HG03520 (cell line): ENCODE results near the gene FAM20C.

Experiments used
- ATAC-seq: cut with Tn5 transposase; IDR thresholded peaks from one replicate; pipeline ENCODE4 v1.9.1; 2021; ENCODE audit warnings: mild to moderate bottlenecking, moderate library complexity; ENCODE audit not compliant: unreplicated experiment

FAM20C gene

DNA sequence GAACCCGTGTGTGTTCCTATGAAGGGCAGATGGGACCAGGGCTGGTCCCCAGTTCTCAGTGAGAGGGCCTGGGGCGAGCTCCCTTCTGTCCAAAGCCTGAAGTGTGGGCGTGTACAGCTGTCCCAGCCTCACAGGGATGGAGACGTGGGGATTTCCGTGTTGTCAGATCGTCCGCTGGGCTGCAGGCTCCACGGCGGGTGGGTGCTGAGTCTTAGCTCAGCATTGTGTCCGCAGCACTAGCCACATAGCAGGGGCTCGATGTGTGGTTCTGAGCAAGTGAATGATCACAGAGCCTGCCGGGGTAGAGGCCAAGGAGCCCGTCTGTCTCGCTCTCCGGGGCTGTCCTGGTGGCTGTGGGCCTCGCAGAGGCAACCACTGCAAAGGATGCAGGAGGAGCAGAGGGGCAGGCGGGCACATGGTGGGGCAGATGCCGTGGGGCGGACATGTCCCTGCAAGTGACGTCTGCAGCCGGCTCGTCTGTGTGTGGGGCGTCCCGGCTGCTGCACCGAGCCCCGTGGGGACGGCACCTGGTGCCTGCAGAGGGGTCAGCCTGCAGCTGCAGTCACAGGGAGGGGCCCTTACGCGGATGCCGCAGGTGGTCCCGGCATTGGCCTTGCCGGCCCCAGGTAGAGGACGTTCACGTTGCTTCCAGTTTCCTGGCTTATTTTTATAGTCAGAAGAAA lies 30.9 kb downstream of the FAM20C start:
- ATAC-seq, result no peak

DNA sequence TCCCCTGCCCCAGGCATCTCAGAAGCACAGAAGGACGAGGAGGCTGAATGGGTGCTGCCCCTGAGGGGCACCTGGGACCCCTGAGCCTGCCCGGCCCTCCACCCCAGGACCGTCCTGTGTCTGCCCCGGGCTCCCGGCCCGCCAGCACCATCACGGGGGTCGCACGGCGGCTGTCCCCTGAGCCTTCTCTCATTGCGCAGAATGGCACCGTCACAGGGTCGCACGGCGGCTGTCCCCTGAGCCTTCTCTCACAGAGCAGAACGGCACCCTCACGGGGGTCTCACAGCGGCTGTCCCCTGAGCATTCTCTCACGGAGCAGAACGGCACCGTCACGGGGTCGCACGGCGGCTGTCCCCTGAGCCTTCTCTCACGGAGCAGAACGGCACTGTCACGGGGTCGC lies 31.5 kb downstream of the FAM20C start:
- ATAC-seq, result no peak

DNA sequence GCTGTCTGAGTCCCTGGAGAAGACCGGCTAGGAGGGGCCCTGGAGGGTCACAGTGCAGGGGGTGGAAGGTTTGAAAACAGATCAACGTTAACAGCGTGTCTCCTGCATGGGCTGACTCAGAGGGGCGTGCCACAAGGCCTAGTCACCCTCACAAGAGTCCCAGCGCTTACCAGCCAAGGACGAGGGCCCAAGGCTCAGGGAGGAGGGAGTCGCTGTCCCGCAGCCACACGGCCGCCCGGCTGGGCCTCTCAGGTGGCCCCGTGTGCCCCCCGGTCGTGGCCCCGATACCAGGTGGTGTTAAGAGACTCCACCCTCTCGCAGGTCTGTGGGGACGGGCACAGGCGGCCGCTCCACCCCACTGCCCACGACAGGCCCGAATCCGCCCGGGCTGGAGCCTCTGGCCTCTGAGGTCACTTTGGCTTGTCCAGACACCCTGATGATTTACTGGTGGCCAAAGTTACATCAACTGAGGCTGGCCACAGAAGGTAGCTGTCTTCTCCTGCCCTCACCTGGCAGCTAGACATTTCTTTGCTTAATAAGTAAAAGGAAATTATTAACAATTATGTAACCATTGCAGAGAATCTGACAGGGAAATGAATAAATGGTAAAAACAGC lies 34.0 kb downstream of the FAM20C start:
- ATAC-seq, result no peak

DNA sequence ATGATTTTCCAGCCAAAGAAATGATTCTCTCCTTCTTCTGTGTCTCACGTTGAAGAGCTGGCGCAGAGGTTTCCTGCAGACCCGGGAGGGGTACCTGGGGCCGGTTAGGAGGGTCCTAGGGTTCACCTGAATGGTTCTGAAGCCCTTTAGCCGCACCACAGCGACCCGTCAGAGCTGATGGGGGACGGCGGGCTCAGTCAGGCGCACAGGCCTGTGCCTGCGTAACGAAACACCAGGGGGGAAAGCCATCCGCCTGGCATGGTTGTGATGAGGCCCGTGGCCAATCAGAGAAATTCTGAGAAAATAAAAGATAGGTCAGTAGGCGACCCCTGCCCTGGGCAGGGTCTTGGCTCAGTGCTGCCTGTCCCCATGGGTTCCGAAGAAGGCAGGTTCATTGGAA lies 35.6 kb downstream of the FAM20C start:
- no peak for ATAC-seq

DNA sequence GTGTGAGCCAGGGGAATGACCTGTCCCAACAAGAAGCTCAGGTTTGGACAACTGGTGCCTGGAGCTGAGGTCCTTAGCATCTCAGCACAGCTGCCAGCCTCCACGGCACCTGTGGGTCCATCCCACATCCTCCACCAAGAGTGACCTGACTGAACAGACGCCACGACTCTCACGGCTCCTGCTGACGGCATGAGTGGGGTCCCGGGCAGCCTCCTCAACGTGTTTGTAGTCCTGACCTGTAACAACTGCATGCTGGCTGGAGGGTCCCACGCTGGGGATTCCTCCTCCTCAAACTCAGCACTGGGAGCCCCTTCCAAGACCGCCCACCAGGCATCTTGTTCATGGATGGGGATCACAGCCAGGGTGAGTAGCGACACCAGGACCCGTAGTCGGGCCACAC lies 36.2 kb downstream of the FAM20C start:
- no peak for ATAC-seq

DNA sequence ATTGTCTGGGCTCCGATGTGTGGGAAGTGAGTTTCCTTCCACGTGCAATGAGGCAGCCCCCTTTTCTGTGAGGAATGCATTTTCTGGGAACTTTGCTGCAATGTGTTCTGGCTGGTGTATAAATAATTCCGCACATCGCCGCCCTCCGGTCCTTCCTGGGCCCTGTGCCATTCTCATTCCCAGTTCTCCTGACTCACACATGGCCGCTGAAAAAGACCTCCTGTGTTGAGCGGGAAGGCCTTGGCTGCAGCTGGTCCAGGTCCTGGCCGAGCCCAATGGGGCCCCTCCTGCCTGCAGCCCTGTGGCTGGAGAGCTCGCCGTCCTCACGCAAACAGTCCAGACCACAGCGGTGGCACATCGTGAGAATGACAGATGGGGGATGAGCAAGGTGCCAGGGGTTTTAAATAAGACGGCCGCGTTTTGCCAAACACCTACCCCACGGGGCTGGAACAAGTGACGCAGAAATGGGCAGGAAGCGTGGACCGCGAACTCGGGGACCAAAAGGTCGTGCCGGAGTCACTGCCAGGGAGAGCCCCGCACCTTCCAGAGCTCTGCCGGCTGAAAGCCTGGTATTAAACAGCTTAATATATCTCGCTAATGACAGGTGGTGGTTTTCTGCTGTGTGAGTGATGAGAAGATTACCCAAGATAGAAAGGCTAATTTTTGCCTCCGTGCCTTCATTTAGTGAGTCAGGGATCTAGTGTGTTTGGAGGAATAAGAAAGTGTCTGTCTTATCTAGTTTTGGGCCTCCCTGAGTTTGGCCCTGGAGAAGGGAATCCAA lies 37.0 kb downstream of the FAM20C start:
- no peak for ATAC-seq

DNA sequence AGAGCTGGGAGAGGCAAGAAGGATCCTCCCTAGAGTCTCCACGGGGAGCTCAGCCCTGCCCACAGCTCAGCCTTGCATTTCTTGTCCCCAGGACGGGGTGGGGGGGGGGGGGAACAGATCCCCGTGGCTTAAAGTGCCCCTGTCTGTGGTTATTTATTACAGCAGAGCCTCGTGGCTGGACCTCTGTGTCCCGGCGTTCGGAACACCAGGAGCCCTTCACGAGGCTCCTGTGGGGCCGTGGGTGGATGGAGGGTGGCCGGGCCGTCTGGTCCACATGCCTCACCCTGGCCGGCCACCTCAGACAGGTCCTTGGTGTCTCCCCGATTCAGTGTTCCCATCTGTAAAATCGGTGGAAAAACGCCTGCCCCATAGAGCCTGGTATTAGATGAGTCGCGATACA lies 37.9 kb downstream of the FAM20C start:
- no peak for ATAC-seq

DNA sequence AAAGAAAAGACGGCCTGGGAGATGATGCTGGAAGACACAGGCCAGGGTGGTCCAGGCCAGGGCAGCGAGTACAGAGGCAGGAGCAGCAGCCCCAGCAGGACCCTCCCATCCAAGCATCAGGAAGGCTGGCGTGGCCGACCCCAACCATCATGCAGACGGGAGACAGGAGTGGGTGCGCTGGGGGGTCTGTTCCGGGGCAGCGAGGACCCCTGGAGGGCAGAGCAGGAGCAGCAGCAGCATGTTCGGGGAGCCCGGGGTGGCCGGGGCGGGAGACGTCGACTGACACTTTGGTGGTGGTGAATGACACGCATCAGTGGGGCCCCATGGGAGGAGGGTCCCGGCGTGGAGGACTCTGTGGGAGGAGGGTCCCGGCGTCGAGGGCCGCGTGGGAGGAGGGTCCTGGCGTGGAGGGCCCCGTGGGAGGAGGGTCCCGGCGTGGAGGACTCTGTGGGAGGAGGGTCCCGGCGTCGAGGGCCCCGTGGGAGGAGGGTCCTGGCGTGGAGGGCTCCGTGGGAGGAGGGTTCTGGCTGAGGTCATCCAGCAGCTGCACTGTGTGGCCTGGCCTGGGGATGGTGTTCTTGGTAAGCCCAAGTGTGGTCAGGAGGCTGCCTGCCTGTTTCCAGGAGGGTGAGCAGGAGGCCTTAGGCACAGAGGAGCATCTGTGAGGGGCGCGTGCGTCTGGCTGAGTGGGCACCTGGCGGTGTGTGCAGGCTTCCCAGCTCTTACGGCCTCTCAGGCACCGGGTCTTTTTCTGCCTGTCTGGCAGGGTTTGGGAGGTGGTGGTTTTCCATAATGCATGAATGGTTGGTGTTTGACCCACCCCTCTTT lies 38.9 kb downstream of the FAM20C start:
- no peak for ATAC-seq

DNA sequence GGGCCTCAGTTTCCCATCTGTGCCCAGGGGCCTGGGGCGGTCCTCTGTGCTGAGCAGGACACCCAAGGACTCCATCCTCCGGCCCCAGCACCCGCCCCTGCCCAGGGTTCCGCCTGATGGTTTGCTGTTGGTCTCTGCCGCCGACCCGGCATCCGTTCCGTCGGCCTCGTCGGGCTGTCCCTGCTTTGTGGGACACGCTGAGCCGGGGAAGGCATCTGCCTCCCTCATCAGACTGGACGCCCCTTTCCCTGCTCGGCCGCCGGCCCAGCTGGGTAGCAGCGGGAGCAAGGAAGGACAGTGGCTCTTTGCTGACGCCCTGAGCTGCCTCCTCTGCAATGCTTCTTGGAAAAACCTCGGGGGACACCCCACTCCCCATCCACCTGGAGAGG lies 39.5 kb downstream of the FAM20C start:
- no peak for ATAC-seq

DNA sequence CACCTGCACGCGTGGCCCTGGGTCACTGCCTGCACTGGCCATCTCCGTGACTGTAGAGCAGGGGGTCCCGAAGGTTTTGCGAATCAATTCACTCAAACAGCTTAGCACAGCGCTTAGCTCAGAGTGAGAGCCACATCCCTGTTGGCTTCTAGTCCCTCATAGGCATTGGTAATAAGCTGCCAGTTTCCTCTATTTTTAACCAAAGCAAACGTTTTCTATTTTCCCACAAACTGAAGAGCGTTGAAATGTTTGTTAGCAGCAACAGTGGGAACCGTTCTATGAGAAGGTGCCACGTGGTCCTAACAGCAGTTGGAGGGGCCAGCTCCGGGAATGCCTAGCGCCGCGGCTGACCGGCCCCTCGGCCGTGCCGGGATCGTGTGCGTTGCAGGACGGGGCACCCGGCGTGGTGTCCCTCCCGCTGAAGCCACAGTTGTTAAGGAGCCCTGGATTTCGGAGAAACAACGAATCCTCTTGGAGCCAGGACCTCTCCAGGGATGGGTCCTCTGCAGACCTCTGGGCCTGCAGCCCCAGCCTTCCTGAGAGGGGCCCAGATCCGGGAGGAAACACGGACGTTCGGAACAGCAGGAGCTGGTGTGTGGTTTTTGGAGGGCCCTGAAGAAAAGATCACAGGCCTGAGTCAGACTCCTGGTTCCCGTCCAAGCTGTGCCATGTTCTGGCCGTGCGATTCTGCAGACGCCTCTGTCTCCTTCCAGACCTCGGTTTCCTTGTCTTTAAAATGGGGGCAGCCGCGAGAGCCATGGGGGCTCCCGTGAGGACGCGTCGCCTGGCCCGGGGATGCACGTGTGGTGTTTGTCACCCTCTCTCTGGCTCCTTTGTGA lies 40.3 kb downstream of the FAM20C start:
- ATAC-seq, result no peak

DNA sequence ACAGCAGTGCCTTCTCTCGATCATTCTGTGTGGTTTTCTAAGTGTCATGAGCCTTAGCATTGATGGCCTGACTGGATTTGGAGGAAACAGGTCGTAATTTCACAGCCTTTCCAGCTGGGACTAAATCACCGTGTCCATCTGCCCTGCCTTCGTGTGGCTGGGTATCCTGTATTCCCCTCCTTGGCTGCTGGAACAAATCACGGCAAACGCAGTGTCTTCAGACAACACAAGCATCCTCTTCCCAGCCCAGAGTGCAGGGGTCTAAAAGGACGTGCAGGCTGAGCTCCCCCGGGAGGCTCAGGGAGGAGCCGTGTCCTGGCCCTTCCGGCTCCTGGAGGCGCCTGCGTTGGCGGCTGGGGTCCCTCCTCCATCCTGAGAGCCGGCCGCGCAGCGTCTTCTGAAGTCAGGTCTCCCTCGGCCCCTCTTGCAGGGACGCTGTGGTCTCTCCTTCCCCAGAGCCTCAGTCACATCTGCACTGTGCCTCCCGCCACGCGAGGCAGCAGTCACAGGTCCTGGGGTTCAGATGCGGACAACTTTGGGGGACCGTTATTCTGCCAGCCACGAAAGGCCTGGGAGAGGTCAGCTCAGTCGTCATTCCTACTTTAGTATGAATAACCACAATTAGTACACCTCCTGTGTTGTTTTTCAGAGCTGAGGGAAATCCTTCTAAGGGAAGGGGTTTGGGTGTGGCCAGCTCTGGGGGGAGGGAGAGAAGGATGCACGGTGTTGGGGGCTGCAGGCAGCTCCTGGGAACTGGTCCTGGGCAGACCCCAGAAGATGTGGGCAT lies 41.1 kb downstream of the FAM20C start:
- ATAC-seq, result no peak

DNA sequence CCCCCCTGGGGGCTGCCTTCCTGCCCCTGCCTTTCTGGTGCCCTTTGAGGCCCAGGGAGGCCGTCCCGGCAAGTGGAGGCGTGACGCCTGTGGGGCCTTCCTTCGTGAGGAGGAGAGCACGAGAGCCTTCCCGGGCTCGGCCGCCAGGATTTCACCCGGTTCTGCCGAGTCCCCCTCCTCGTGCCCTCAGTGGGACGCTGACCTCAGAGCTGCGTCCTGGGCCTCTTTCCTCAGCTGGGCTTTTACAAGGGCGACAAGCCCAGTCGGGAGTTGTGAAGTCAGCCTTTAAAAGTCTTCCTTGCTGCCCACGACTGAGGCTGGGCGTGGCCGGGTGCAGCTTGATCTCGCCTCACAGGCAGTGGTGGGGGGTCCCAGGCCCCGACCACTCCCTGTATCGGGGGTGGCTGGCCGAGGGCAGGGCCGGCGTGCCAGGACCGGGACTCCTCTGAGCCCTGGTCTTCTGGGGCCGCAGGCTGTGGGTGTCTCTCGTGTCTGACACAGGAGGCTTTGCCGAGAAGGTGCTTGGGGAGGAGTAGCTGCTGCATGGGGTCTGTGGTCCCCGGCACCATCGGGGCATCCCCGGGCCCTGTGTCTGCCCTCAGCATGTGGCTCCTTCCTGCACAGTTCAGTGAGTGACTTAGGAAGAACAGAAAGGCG lies 41.8 kb downstream of the FAM20C start:
- ATAC-seq, result no peak

DNA sequence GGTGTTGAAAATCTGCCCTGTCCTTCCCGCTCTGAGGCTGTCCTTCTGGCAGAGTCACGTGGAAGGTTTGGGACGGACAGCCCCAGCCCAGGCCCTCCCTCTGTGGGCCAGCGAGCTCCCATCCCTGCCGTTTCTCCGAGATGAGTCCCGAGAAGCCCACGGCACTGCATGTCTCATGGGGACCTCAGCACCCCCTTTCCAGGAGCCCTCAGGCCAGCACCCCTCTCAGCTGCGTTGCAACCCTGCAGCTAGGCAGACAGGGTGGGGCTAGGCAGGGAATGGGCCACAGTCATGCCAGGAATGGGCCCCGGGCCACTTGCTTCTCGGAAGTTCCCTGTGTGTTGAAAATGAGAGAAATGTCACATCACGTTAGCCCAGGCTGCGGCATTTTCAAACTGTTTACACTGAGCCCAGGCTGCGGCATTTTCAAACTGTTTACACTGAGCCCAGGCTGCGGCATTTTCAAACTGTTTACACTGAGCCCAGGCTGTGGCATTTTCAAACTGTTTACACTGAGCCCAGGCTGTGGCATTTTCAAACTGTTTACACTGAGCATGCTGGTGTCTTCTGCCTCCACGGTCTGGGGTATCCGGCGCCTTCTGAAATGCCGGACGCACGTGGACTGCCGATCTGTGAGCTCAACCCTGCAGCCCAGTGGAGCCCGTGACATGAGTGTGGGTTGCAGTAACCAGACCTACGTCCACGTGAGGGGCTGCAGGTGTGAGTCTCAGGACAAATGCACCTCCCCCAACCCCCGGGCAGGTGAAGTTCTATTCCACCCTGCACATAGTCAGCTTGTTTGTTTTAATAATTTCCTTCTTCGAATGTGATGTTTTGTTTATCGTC lies 42.6 kb downstream of the FAM20C start:
- no peak for ATAC-seq

DNA sequence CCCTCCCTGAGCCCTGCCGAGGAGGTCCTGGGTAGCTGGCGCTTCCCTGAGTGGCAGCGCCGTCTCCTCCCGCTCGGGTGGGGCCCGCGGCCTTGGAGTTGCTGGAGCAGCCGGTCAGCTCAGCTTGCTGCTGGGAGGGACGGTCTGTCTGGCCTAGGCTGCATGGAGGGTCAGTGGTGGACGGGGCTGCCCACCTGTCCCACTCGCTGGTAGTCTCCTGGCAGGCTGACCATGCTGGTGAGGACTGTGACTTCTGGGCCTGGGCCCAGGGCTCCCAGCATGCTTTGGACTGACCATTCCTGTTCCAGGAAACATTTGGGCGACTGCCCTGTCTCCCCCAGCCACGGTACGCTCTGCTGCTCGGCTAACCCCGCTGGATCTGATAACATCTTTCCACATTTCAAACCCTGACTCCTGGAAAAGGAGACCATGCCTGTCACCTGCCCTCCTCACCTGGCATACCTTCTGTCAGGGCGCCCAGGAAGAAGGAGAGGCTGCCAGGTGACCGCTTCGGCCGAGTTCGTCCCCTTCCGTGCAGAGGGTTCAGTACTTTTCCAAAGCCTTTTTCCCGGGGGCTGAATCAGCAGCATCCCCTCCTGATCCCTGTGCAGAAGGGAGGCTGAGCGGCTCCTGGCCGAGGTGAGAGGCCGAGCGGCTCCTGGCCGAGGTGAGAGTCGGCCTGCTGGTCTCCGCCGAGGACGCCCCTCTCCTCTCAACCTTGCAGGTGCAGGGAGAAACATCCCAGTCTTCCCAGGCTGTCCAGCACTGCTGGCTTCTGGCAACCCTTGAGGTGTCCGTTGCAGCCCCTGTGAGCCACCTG lies 43.4 kb downstream of the FAM20C start:
- ATAC-seq, result no peak

DNA sequence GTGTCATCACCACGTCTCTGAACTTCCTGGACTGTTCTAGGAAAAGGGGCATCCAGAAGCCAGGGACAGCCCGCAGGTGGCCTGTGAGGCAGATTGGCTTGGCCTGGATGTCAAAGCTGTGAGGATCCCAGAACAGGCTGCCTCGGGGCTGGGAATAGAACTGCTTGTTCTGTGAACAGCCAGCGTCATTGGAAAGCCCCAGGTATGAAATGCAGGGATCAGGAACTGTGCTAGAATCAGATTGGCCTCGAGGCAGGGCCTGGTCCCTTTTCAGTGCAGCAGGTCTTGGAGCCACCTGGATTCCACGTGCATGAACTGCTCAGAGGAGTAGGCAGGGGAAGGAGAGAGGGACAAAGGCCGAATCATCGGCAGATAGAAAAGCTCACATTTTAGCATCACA lies 44.6 kb downstream of the FAM20C start:
- ATAC-seq, result no peak

DNA sequence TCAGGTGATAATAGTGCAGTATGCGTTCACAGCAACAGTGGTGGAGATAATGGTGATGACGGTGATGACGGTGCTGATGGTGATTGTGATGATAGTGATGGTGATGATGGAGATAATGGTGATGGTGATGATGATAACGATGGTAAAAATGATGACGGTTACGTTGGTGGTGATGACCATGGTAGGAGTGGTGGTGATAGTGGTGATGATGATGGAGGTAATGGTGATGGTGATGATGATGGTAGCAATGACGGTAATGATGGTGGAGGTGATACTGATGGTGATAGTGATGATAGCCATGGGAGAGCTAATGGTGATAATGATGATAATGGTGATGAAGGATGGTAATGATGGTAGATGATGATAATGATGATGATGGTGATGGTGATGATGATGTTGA lies 45.0 kb downstream of the FAM20C start:
- no peak for ATAC-seq

DNA sequence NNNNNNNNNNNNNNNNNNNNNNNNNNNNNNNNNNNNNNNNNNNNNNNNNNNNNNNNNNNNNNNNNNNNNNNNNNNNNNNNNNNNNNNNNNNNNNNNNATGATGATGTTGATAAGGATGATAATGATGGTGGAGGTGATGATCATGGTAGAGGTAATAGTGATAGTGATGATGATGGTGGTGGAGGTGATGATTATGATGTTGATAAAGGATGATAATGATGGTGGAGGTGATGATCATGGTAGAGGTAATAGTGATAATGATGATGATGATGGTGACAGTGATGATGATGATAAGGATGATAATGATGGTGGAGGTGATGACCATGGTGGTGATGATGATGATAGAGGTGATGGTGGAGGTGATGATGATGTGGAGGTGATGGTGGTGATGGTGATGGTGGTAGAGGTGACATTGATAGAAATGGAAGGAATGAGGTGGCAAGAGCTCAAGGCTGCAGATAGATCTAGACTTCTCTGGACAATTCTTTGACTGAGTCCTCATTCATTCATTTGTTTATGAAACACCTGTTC lies 47.8 kb downstream of the FAM20C start:
- no peak for ATAC-seq
